Upper lobe of right lung (tissue), 1 donor: ENCODE measurements around the gene CNTD1. TPM values are rescaled to one million over a fixed set of nuclear protein-coding genes. Genes with fewer than 3 reads are reported as not detected.
A peak's percentile ranks its signal among the peaks of the same experiment; 100 is the strongest.
"Not testable (repeated sequence)": the region's sequence is repeated elsewhere in the genome, so short reads cannot be mapped to it uniquely, and the experiment has no call there.

Experiments
- ATAC-seq: fragments of 200-7000 bp; cut with Tn5 transposase; one replicate; pipeline ENCODE4 v1.9.1; 2020; ENCODE audit warnings: mild to moderate bottlenecking, moderate library complexity
- DNase-seq: peaks from one replicate; pipeline ENCODE4 v3.0.0-alpha.2; 2020
- H3K27ac ChIP-seq: fragments of 200-600 bp; one replicate; pipeline ENCODE4 v1.8.0; 2022
- H3K27me3 ChIP-seq: fragments of 200-600 bp; one replicate; pipeline ENCODE4 v1.8.0; 2022; ENCODE audit warnings: mild to moderate bottlenecking
- H3K36me3 ChIP-seq: fragments of 200-600 bp; one replicate; pipeline ENCODE4 v1.8.0; 2022
- H3K4me1 ChIP-seq: fragments of 200-600 bp; one replicate; pipeline ENCODE4 v1.8.0; 2022
- H3K4me3 ChIP-seq: fragments of 200-600 bp; one replicate; pipeline ENCODE4 v1.8.0; 2022; ENCODE audit warnings: mild to moderate bottlenecking
- H3K9me3 ChIP-seq: fragments of 200-600 bp; one replicate; pipeline ENCODE4 v1.8.0; 2022
- intact Hi-C: fragments of 100-400 bp; cut with DNase I; formaldehyde crosslinking; loops from one replicate; pipeline ENCODE4 v1.11.0; 2022
- total RNA-seq: library from RNA; stranded (reverse); fragmentation: NEBNext Ultra II Directional; extraction: Animal tissue kit (Norgen Biotek cat#: 25700); gene quantifications from one replicate; pipeline ENCODE4 v1.2.1, GENCODE V29; 2021
- TF ChIP-seq, protein P1 (sequence below): fragments of 200-600 bp; IDR thresholded peaks from one replicate; pipeline ENCODE4 v1.8.0; 2022; ENCODE audit warnings: antibody characterized with exemption
- donor health status: DM: no; HTN: yes; CAD: no; lungs with severe emphysema.

CNTD1 gene
- total RNA-seq, 1 donor from 2014 or later: 0.14 TPM

DNA sequence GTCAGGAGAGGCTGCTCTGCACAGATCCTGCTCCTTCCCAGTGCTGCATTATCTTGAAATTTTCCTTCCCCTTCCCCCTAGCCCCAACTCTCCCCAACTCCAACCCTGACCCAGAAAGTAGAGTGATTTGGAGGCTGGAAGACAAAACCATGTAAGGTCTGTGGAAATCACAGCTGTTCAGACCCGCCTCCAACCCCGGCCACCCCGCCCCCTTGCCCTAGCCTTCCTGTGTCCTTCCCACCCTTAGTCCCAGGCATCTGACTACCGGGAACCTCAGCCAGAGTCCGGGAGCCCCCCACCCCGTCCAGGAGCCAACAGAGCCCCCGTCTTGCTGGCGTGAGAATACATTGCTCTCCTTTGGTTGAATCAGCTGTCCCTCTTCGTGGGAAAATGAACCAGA is 52.3 kb downstream of the CNTD1 start, which contains the start of gene AOC3:
TSS of gene AOC3 (plus strand) at position 246 of the 400 bp plus-strand sequence. CDS start at position 391, 145 bp downstream.
- ATAC-seq (peak; percentile 19), DNase-seq (no peak)
- H3K36me3 ChIP-seq: no peaks in the 10 kb centered on the region

DNA sequence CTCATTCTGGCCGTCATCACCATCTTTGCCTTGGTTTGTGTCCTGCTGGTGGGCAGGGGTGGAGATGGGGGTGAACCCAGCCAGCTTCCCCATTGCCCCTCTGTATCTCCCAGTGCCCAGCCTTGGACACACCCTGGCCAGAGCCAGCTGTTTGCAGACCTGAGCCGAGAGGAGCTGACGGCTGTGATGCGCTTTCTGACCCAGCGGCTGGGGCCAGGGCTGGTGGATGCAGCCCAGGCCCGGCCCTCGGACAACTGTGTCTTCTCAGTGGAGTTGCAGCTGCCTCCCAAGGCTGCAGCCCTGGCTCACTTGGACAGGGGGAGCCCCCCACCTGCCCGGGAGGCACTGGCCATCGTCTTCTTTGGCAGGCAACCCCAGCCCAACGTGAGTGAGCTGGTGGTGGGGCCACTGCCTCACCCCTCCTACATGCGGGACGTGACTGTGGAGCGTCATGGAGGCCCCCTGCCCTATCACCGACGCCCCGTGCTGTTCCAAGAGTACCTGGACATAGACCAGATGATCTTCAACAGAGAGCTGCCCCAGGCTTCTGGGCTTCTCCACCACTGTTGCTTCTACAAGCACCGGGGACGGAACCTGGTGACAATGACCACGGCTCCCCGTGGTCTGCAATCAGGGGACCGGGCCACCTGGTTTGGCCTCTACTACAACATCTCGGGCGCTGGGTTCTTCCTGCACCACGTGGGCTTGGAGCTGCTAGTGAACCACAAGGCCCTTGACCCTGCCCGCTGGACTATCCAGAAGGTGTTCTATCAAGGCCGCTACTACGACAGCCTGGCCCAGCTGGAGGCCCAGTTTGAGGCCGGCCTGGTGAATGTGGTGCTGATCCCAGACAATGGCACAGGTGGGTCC is 52.9 kb downstream of the CNTD1 start:
- intact Hi-C loops, H3K9me3 ChIP-seq, H3K36me3 ChIP-seq, ATAC-seq, H3K27me3 ChIP-seq: not testable (repeated sequence)
- H3K27ac ChIP-seq: peak overlapping the region; percentile 85
- H3K4me1 ChIP-seq: peaks cover 15% of the 10 kb centered on the region
- peak; percentile 52 for DNase-seq
- H3K4me3 ChIP-seq: peak overlapping the region; percentile 53

More for the DNA sequence above, 52.3 kb downstream of the CNTD1 start, which contains the start of gene AOC3:
- H3K27ac ChIP-seq: peak within 1 kb of the TSS; percentile 85
- no peaks in the 10 kb centered on the region for H3K27me3 ChIP-seq
- H3K4me3 ChIP-seq: peak within 1 kb of the TSS; percentile 53
- TF ChIP-seq, protein P1, sequence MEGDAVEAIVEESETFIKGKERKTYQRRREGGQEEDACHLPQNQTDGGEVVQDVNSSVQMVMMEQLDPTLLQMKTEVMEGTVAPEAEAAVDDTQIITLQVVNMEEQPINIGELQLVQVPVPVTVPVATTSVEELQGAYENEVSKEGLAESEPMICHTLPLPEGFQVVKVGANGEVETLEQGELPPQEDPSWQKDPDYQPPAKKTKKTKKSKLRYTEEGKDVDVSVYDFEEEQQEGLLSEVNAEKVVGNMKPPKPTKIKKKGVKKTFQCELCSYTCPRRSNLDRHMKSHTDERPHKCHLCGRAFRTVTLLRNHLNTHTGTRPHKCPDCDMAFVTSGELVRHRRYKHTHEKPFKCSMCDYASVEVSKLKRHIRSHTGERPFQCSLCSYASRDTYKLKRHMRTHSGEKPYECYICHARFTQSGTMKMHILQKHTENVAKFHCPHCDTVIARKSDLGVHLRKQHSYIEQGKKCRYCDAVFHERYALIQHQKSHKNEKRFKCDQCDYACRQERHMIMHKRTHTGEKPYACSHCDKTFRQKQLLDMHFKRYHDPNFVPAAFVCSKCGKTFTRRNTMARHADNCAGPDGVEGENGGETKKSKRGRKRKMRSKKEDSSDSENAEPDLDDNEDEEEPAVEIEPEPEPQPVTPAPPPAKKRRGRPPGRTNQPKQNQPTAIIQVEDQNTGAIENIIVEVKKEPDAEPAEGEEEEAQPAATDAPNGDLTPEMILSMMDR: no peak
- H3K9me3 ChIP-seq: no peaks in the 10 kb centered on the region
- H3K4me1 ChIP-seq: peaks cover 15% of the 10 kb centered on the region
- intact Hi-C loops: no loop called here

DNA sequence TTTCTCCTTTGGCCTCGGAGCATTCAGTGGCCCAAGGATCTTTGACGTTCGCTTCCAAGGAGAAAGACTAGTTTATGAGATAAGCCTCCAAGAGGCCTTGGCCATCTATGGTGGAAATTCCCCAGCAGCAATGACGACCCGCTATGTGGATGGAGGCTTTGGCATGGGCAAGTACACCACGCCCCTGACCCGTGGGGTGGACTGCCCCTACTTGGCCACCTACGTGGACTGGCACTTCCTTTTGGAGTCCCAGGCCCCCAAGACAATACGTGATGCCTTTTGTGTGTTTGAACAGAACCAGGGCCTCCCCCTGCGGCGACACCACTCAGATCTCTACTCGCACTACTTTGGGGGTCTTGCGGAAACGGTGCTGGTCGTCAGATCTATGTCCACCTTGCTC is 53.7 kb downstream of the CNTD1 start:
- peak overlapping the region; percentile 85 for H3K27ac ChIP-seq
- H3K4me3 ChIP-seq: peak overlapping the region; percentile 53
- H3K9me3 ChIP-seq: no peaks in the 10 kb centered on the region
- ATAC-seq (no peak), DNase-seq (peak; percentile 33)
- intact Hi-C loops: no loop called here
- peaks cover 11% of the 10 kb centered on the region for H3K4me1 ChIP-seq
- TF ChIP-seq, protein P1: no peak
- no peaks in the 10 kb centered on the region for H3K36me3 ChIP-seq
- H3K27me3 ChIP-seq: no peaks in the 10 kb centered on the region

DNA sequence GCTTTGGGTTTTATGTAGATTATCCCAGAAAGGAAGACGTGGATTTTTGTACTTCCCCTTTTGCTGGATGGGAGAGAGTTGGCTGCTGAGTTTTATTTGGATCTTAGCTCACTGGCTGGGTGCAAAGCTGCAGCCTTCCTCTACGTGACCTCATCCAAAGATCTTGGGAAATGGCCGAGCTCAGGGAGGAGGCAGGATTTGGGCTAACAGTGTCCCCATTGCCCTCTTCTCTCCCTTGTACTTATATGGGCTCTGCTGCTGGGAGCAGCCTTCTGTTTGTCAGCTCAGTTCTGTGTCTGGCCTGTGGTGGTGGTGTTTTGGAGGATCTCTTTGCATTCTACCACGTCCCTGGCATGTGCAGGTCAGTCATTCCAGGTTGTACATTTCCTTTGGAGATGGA is 54.3 kb downstream of the CNTD1 start:
- Histone ChIP-seq H3K27ac (peak overlapping the region; percentile 85), H3K36me3 (no peaks in the 10 kb centered on the region), H3K27me3 (no peaks in the 10 kb centered on the region), H3K4me1 (peaks cover 11% of the 10 kb centered on the region), H3K4me3 (peak overlapping the region; percentile 53), H3K9me3 (no peaks in the 10 kb centered on the region)
- TF ChIP-seq, protein P1: no peak
- intact Hi-C loops: no loop called here
- DNase-seq: peak; percentile 40
- peak; percentile 5 for ATAC-seq

DNA sequence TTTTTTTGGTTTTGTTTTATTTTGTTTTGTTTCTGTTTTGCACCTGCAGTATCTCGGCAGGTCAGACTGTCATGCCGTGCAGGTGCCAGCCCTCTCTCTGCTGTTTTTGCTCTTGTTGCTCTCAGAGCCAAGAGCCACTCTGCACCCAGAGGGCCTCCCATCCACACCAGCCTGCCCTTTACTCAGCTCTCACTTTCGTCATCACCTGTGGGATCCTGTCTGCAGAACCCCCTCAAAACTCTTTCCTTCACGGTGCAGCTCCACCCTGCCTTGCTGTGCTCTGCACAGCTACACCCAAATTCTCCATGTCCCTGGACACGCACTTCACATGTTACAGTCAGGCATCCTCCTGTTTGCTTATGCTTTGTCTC is 54.9 kb downstream of the CNTD1 start:
- no peak for ATAC-seq
- peak overlapping the region; percentile 85 for H3K27ac ChIP-seq

More for the DNA sequence above, 54.9 kb downstream of the CNTD1 start:
- intact Hi-C loops: no loop called here
- no peaks in the 10 kb centered on the region for H3K9me3 ChIP-seq
- DNase-seq: peak; percentile 13
- TF ChIP-seq, protein P1: no peak
- H3K36me3 ChIP-seq: no peaks in the 10 kb centered on the region
- H3K4me3 ChIP-seq: peak overlapping the region; percentile 53
- peaks cover 11% of the 10 kb centered on the region for H3K4me1 ChIP-seq
- H3K27me3 ChIP-seq: no peaks in the 10 kb centered on the region
